Peyer's patch (tissue), 4 donors: ENCODE data around the gene ATP2B3.

Source experiments
- CTCF ChIP-seq, 6 experiments: fragments of 450-650 bp in 4 of 6; fragments of 200-600 bp in 2 of 6; sonication (generic) in 1 of 6; IDR thresholded peaks; one replicate each; pipeline ENCODE4 v1.5.1; 2017 to 2019; ENCODE audit warnings: antibody characterized with exemption in 6 of 6, mild to moderate bottlenecking in 3 of 6, moderate library complexity in 1 of 6
- POLR2A ChIP-seq, 2 donors: fragments of 450-650 bp; IDR thresholded peaks; one replicate each; pipeline ENCODE4 v1.5.1; 2017; ENCODE audit warnings: antibody characterized with exemption in 2 of 2, mild to moderate bottlenecking in 2 of 2, moderate library complexity in 2 of 2

- TF ChIP-seq CTCF (IDR thresholded peaks at IDR 0.05) = no peak
- no peak for TF ChIP-seq POLR2A (IDR thresholded peaks at IDR 0.05)
Measured at GRCh38 chrX:153576961-153577360, 59.5 kb downstream of the ATP2B3 start.
